Left renal pelvis (tissue), 4 donors: ENCODE measurements around the gene DOCK1. TPM values are rescaled to one million over a fixed set of nuclear protein-coding genes. Genes with fewer than 3 reads are reported as not detected.

Source experiments
- DNase-seq, 4 donors: peaks; one replicate each; pipeline ENCODE4 v3.0.0-alpha.2; 2013; ENCODE audit warnings: low read depth in 4 of 4, low spot score in 3 of 4
- polyA plus RNA-seq, 4 donors: library from polyadenylated mRNA; unstranded; fragments of 120-200 nt; gene quantifications; one replicate each; pipeline ENCODE4 v1.2.1, GENCODE V29; 2013; ENCODE audit not compliant: insufficient read length in 4 of 4

DOCK1 gene
- polyA plus RNA-seq, 4 donors, result 62.7 to 68.3 (median 66.4) TPM

GRCh38 chr10:127470911-127471310 is 565.7 kb downstream of the DOCK1 start:
- DNase-seq, result no peak

DNA sequence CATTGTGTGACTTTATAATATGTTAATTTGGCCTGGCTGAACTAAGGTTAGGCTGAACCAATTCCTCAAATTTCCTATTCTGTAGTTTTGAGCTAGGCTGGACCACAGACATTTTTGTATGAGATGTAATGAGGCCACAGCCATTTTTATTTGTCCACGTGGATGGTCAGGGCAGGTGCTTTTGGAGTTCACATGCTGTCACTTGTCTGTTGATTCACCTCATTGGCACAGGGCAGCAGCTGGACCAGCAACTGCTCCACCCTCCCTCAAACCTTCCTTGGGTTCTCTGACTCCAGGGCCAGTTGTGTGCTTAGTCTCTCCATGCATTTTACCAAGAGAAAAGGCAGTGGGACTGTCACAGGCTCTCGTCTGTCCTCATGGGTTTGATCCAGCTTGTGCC is 567.7 kb downstream of the DOCK1 start:
- no peak for DNase-seq

- DNase-seq, result no peak
These were observed 569.3 kb downstream of the DOCK1 start for GRCh38 chr10:127474501-127474900.

- DNase-seq, result peak in 1 of 4 donors; percentile 6
These were observed 580.1 kb downstream of the DOCK1 start for GRCh38 chr10:127485153-127485857.

DNA sequence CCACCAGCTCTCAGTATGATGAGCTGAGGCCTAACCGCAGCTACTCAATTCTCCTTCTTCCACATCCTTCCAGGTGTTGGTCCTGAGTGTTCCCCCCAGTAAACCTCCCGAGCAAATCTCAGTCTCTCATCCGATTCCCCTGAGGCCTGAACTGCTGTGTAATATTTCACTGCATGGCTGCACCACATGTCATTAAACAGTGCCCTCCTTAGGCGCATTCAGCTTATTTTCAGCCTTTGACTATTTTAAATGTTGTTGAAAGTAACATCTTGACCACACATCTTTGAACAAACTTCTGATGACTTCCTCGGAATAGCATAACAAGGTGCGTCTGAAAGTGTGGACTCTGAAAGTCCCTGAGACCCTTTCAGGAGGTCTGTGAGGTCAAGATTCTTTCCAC is 581.1 kb downstream of the DOCK1 start:
- DNase-seq, result no peak

GRCh38 chr10:127492607-127493250 is 587.5 kb downstream of the DOCK1 start:
- no peak for DNase-seq

- DNase-seq, result no peak
These were observed 590.8 kb downstream of the DOCK1 start for GRCh38 chr10:127496035-127496434.

GRCh38 chr10:127497685-127498084 is 592.5 kb downstream of the DOCK1 start:
- DNase-seq, result no peak

DNA sequence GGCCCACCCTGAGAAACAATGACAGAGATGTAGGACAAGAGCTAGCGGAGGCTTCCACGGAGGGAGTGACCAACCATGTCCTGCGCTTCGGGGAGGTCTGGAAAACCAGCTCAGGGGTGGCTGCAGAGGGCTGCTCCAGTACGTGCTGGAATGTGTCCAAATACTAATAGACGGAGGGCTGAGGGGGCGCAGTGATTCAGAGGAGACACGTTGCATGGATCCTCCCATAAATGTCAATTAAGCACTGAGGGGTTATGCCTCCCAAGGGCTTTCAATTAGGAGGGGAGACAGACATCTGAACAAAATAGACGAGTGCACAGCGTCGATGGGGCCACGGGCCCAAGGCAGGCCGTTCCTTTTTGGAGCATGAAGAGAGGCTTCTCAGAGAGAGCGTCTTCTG is 592.9 kb downstream of the DOCK1 start:
- DNase-seq, result peak in 2 of 4 donors; percentile 8 to 37

GRCh38 chr10:127500127-127500526 is 594.9 kb downstream of the DOCK1 start:
- DNase-seq, result no peak

Other genes with a start within 250 kb of the DOCK1 start
- under 1 TPM; 0.23 to 0.86 (median 0.43) TPM for gene C10orf90, start 234.7 kb upstream of the DOCK1 start, polyA plus RNA-seq